Measurements from ENCODE around the gene RANBP1. TPM values are rescaled to one million over a fixed set of nuclear protein-coding genes. Genes with fewer than 3 reads are reported as not detected.

RANBP1 gene
- total and polyA plus RNA-seq, 8 donors, result 63.7 to 184 (median 147) TPM

DNA sequence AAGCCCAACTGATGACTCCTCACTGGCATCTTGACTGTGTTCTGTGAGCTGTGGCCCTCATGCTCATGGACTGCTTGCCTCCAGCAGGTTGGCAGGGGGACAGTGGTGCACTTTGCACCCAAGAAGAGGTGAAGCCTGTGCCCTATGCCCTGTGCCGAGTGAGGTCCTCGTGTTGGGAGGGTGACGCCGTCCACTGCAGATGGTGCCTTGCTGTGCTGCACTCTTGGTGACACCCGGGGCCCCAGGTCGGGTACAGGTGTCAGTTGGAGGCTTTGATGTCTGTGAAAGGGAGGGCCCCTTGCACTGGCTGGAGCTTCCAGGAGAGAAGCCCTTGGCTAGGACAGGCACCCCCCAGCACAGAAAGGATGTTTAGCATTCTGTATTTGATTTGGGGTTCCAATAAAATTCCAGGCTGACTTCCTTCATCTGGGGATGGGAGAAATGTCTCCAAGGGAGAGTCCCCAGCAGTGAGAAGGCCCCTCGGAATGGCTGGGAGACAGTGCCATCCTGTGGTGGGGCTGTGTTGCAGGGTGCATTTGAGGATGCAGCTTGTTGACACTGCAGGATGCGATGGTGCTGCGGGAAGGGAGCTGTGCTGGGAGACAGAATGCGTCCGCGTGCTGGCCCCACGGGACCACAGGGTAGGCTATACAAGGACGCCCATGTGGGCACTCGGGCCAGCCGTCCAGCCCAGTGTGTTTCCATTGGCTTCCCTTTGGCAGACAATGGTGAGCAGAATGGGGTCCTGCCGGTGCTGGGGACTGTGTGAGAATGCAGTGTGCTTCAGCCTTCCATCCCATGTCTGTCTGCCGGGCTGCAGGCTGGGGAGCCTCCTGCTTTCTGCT is 13.2 kb downstream of the RANBP1 start:
- TF ChIP-seq, protein P1, sequence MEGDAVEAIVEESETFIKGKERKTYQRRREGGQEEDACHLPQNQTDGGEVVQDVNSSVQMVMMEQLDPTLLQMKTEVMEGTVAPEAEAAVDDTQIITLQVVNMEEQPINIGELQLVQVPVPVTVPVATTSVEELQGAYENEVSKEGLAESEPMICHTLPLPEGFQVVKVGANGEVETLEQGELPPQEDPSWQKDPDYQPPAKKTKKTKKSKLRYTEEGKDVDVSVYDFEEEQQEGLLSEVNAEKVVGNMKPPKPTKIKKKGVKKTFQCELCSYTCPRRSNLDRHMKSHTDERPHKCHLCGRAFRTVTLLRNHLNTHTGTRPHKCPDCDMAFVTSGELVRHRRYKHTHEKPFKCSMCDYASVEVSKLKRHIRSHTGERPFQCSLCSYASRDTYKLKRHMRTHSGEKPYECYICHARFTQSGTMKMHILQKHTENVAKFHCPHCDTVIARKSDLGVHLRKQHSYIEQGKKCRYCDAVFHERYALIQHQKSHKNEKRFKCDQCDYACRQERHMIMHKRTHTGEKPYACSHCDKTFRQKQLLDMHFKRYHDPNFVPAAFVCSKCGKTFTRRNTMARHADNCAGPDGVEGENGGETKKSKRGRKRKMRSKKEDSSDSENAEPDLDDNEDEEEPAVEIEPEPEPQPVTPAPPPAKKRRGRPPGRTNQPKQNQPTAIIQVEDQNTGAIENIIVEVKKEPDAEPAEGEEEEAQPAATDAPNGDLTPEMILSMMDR (IDR thresholded peaks at IDR 0.05), result peak in 1 of 2 donors; percentile 13
- ATAC-seq (no peak), DNase-seq (no peak)
- intact Hi-C loops (cut with DNase I), result no loop called here
- Histone ChIP-seq H3K4me3 (no peak overlapping the region), H3K9me3 (no peaks in the 10 kb centered on the region), H3K27ac (no peak overlapping the region), H3K27me3 (no peaks in the 10 kb centered on the region), H3K36me3 (peaks cover 0 to 40% of the 10 kb centered on the region in 2 donors), H3K4me1 (peaks cover 15 to 33% of the 10 kb centered on the region in 2 donors)

DNA sequence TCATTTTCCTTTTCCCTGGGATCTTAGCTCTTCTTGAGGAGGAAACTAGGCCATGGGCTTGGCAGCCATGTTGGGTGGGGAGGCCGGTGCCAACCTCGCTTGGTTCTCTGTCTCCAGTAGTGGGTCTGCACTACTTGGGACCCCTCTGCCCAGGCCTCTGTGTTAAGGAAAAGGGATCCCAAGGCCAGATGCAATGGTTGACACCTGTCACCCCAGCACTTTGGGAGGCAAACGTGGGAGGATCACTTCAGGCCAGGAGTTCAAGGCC is 13.8 kb downstream of the RANBP1 start:
- ATAC-seq (no peak), DNase-seq (no peak)
- H3K27me3 ChIP-seq, result no peaks in the 10 kb centered on the region
- H3K9me3 ChIP-seq, result no peaks in the 10 kb centered on the region
- H3K4me3 ChIP-seq, result no peak overlapping the region
- TF ChIP-seq, protein P1 (IDR thresholded peaks at IDR 0.05), result no peak
- intact Hi-C loops (cut with DNase I), result no loop called here
- H3K36me3 ChIP-seq, result peaks cover 0 to 35% of the 10 kb centered on the region in 2 donors
- no peak overlapping the region for H3K27ac ChIP-seq
- H3K4me1 ChIP-seq, result peaks cover 15 to 38% of the 10 kb centered on the region in 2 donors

DNA sequence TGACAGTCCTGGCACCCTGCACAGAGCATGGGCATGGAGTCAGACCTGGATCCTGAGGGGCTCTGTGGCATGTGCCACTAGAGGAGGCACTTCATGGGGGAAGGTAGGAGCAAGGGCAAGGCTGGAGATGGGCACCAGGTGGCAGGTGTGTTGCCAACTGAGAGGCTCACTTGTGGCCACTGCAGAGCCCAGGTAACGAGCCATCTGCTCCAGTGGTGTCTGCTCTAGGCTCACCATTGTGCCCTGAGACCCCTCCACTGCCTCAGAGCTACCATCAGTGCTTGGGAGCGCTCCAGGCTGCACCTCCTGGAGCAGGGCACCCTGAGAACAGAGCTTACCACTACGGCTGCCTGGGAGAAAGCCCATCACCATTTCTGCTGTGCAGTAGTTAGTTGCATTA is 14.4 kb downstream of the RANBP1 start:
- peak overlapping the region in 1 of 2 donors; percentile 88 for H3K27ac ChIP-seq
- ATAC-seq (no peak), DNase-seq (peak in 1 of 4 donors; percentile 16)
- intact Hi-C loops (cut with DNase I), result no loop called here
- peaks cover 15 to 43% of the 10 kb centered on the region in 2 donors for H3K4me1 ChIP-seq
- H3K36me3 ChIP-seq, result peaks cover 0 to 29% of the 10 kb centered on the region in 2 donors
- no peak overlapping the region for H3K4me3 ChIP-seq
- TF ChIP-seq, protein P1 (IDR thresholded peaks at IDR 0.05), result no peak
- H3K27me3 ChIP-seq, result no peaks in the 10 kb centered on the region
- H3K9me3 ChIP-seq, result no peaks in the 10 kb centered on the region

DNA sequence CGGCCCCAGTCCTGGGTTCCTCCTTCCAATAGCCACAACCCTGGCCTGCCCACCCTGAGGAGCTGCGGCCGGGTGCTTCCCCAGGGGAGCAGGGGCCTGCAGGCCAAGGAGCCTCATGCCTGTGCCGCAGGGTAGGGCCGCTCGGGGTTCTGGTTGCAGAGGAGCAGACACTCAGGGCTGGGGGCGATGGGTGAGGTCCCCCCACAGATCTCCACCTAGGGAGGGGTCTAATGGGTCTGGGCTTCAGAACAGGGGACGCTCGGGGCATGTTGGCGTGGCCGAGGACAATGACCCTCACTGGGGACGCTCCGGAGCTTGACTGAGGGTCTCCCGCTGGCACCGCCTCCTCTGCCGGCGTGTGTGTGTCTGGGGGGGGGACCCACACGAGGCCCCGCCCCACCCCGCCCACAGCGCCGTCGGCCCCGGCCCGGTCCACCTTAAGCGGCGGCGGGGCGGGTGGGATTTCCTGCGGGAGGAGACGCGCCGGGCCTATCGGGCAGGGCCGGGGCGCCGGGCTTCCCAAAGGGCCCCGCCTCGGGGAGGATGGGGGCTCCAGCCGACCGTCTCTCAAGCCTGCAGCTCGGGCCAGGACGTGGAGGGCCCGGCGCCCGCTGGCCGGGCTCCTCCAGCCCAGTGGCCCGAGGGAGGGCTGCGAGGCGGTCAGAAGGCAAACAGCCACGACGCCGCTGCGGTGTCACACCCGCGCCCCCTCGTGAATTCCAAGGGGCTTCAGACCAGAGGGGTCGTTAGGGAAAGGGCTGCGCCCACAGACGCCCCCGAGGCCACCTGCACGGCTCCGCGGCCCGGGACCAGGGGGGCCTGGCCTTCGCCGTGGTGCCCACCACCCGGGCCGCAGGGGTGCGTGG is 15.1 kb downstream of the RANBP1 start:
- DNase-seq (peak; percentile 61 to 96 (median 84)), ATAC-seq (peak; percentile 94)
- Histone ChIP-seq H3K9me3 (no peaks in the 10 kb centered on the region), H3K4me3 (peak overlapping the region; percentile 94), H3K36me3 (peaks cover 0 to 22% of the 10 kb centered on the region in 2 donors), H3K27ac (peak overlapping the region; percentile 87 to 88), H3K4me1 (peaks cover 15 to 44% of the 10 kb centered on the region in 2 donors), H3K27me3 (no peaks in the 10 kb centered on the region)
- TF ChIP-seq, protein P1 (IDR thresholded peaks at IDR 0.05), result no peak
- intact Hi-C loops (cut with DNase I), result no loop called here

DNA sequence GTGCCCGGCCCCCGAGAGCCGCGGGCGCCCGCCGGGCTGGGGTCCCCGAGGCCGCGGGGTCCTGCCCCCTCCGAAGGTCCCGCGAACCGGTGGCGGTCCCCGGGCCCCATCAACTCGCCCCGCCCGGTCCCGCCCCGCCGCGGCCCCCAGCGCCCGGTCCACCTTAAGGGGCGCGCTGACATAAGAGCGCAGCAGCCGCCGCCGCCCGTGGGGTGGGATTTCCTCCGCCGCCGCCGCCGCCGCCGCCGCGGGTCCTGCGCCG is 15.6 kb downstream of the RANBP1 start, which contains the start of gene ZDHHC8:
TSS of gene ZDHHC8 (plus strand) at position 208 of the 262 bp plus-strand sequence. CDS start 144 bp downstream, outside the sequence.
- intact Hi-C loops (cut with DNase I), result no loop called here
- Histone ChIP-seq H3K36me3 (peaks cover 0 to 16% of the 10 kb centered on the region in 2 donors), H3K4me3 (peak within 1 kb of the TSS; percentile 94), H3K27me3 (no peaks in the 10 kb centered on the region), H3K27ac (peak within 1 kb of the TSS; percentile 87 to 88), H3K9me3 (no peaks in the 10 kb centered on the region), H3K4me1 (peaks cover 15 to 47% of the 10 kb centered on the region in 2 donors)
- peak; percentile 68 for ATAC-seq
- peak in 1 of 4 donors; percentile 34 for DNase-seq
- TF ChIP-seq, protein P1 (IDR thresholded peaks at IDR 0.05), result no peak

Measured in left lung (tissue), 10 donors.